SK-N-SH treated with all-trans-retinoic acid at 6 μM for 48 hours (cell line): ENCODE data around the gene ADGRV1.

ENCODE experiments used
- ARNTL ChIP-seq: fragments of 450-650 bp; formaldehyde crosslinking; IDR thresholded peaks from 2 replicates; pipeline ENCODE4 v1.5.0; 2020; ENCODE audit warnings: low read depth, mild to moderate bottlenecking, moderate library complexity, borderline replicate concordance
- CSDC2 ChIP-seq: fragments of 250-450 bp; sonication (Bioruptor Pico); IDR thresholded peaks from 2 replicates; pipeline ENCODE4 v1.5.0; 2020; ENCODE audit warnings: mild to moderate bottlenecking, moderate library complexity
- ESRRG ChIP-seq: fragments of 250-450 bp; sonication (Bioruptor Pico); IDR thresholded peaks from 2 replicates; pipeline ENCODE4 v1.6.1; 2021; ENCODE audit warnings: mild to moderate bottlenecking
- ISL1 ChIP-seq: fragments of 250-450 bp; sonication (Bioruptor Pico); IDR thresholded peaks from 2 replicates; pipeline ENCODE4 v2.1.2; 2022; ENCODE audit warnings: mild to moderate bottlenecking, moderate library complexity
- PATZ1 ChIP-seq: fragments of 250-450 bp; sonication (Bioruptor Pico); IDR thresholded peaks from 2 replicates; pipeline ENCODE4 v1.8.0; 2020; ENCODE audit warnings: mild to moderate bottlenecking, moderate library complexity, borderline replicate concordance
- POU6F1 ChIP-seq: fragments of 250-450 bp; sonication (Bioruptor Pico); IDR thresholded peaks from 2 replicates; pipeline ENCODE4 v1.8.0; 2021; ENCODE audit warnings: low read depth, mild to moderate bottlenecking, moderate library complexity, borderline replicate concordance
- PPARA ChIP-seq: fragments of 250-450 bp; sonication (Bioruptor Pico); IDR thresholded peaks from 2 replicates; pipeline ENCODE4 v1.5.0; 2020; ENCODE audit warnings: mild to moderate bottlenecking, borderline replicate concordance
- TOX ChIP-seq: fragments of 250-450 bp; sonication (Bioruptor Pico); IDR thresholded peaks from 2 replicates; pipeline ENCODE4 v1.8.0; 2021; ENCODE audit warnings: mild to moderate bottlenecking, moderate library complexity, borderline replicate concordance
- ZFP3 ChIP-seq: fragments of 250-450 bp; sonication (Bioruptor Pico); IDR thresholded peaks from 2 replicates; pipeline ENCODE4 v1.5.0; 2020; ENCODE audit warnings: mild to moderate bottlenecking, moderate library complexity
- ZFP30 ChIP-seq: fragments of 450-650 bp; formaldehyde crosslinking; IDR thresholded peaks from 2 replicates; pipeline ENCODE4 v1.5.0; 2022; ENCODE audit warnings: mild to moderate bottlenecking, moderate library complexity

GRCh38 chr5:91212714-91213092, 654.1 kb downstream of the ADGRV1 start:
- TF ChIP-seq PATZ1 (CRISPR knock-in tag) (no peak), ZFP30 (CRISPR knock-in tag) (no peak), POU6F1 (0 out of 2 replicates have a peak, but pooled peaks have one; percentile 53), ISL1 (CRISPR knock-in tag) (no peak), ESRRG (no peak), ZFP3 (CRISPR knock-in tag) (peak; percentile 94), CSDC2 (CRISPR knock-in tag) (no peak), ARNTL (CRISPR knock-in tag) (no peak), PPARA (CRISPR knock-in tag) (no peak), TOX (CRISPR knock-in tag) (no peak)
